SK-N-SH (cell line): ENCODE measurements around the gene PARP8. TPM values are rescaled to one million over a fixed set of nuclear protein-coding genes. Genes with fewer than 3 reads are reported as not detected.
"Not testable (repeated sequence)": the region's sequence is repeated elsewhere in the genome, so short reads cannot be mapped to it uniquely, and the experiment has no call there.

Experiments used
- CTCF ChIA-PET: fragments of 300-600, 350-600 bp; formaldehyde crosslinking; extraction: SDS; loops from one replicate; lab custom pipeline; 2021; lab: Yijun Ruan, JAX
- POLR2A ChIA-PET: fragments of 350-600 bp; sonication (Branson Sonifier 250); formaldehyde crosslinking; extraction: SDS; loops from one replicate; lab custom pipeline; 2020; ENCODE audit warnings: antibody characterized with exemption, inconsistent platforms; lab: Yijun Ruan, JAX
- DNase-seq: peaks from one replicate; pipeline ENCODE4 v3.0.0; 2012
- H2AFZ ChIP-seq: fragments of 200-600 bp; sonication (generic); 2 replicates; pipeline ENCODE4 v1.8.1; 2016; ENCODE audit warnings: antibody characterized with exemption, mild to moderate bottlenecking, low read depth
- H3F3A ChIP-seq: fragments of 200-600 bp; sonication (generic); replicated peaks from 2 replicates; pipeline ENCODE3; 2016; ENCODE audit warnings: antibody characterized with exemption, mild to moderate bottlenecking; ENCODE audit not compliant: insufficient read depth
- H3K27ac ChIP-seq, 2 experiments: fragments of 200-500 bp in 1 of 2; fragments of 200-600 bp in 1 of 2; sonication (Bioruptor generic) in 1 of 2; sonication (generic), shearing (Covaris generic) in 1 of 2; 2 replicates each; pipeline versions ENCODE4 v1.5.1 to v1.6.1; 2014 to 2016; ENCODE audit warnings: low read depth in 2 of 2, inconsistent platforms in 1 of 2, low read length in 1 of 2, mild to moderate bottlenecking in 1 of 2, mixed read lengths in 1 of 2
- H3K27me3 ChIP-seq: fragments of 200-600 bp; sonication (generic), shearing (Covaris generic); 2 replicates; pipeline ENCODE4 v1.6.1; 2016; ENCODE audit warnings: mixed run types; ENCODE audit not compliant: insufficient read depth
- H3K36me3 ChIP-seq, 2 experiments: fragments of 200-500 bp in 1 of 2; fragments of 200-600 bp in 1 of 2; sonication (Bioruptor generic) in 1 of 2; sonication (generic) in 1 of 2; replicated peaks in 1 of 2; 2 replicates each; pipeline versions ENCODE3 to v1.5.1; 2014 to 2016; ENCODE audit warnings: low read length in 1 of 2, mild to moderate bottlenecking in 1 of 2; ENCODE audit not compliant: insufficient read depth in 2 of 2, control insufficient read depth in 1 of 2
- H3K4me1 ChIP-seq, 2 experiments: fragments of 200-500 bp in 1 of 2; fragments of 200-600 bp in 1 of 2; sonication (Bioruptor generic) in 1 of 2; sonication (generic), shearing (Covaris generic) in 1 of 2; 2 replicates each; pipeline versions ENCODE4 v1.5.1 to v1.6.1; 2014 to 2016; ENCODE audit warnings: low read depth in 1 of 2, low read length in 1 of 2, mixed run types in 1 of 2; ENCODE audit not compliant: insufficient read depth in 2 of 2, control insufficient read depth in 1 of 2
- H3K4me2 ChIP-seq: fragments of 200-600 bp; sonication (generic), shearing (Covaris generic); 2 replicates; pipeline ENCODE4 v1.6.1; 2017; ENCODE audit warnings: mixed run types
- H3K4me3 ChIP-seq, 2 experiments: fragments of 200-500 bp in 1 of 2; fragments of 200-600 bp in 1 of 2; sonication (Bioruptor generic) in 1 of 2; sonication (generic), shearing (Covaris generic) in 1 of 2; 2 replicates each; pipeline versions ENCODE4 v1.5.1 to v1.8.1; 2014 to 2016; ENCODE audit warnings: low read depth in 2 of 2, inconsistent platforms in 1 of 2, low read length in 1 of 2, mild to moderate bottlenecking in 1 of 2, mixed read lengths in 1 of 2, moderate library complexity in 1 of 2
- H3K79me2 ChIP-seq: fragments of 200-600 bp; sonication (generic); 2 replicates; pipeline ENCODE4 v1.8.1; 2017; ENCODE audit warnings: mild to moderate bottlenecking; ENCODE audit not compliant: insufficient read depth
- H3K9ac ChIP-seq: fragments of 200-600 bp; sonication (generic); 2 replicates; pipeline ENCODE4 v1.6.1; 2017; ENCODE audit warnings: mixed run types
- H3K9me2 ChIP-seq: fragments of 200-600 bp; sonication (generic); 2 replicates; pipeline ENCODE4 v1.6.1; 2017; ENCODE audit warnings: mixed run types
- H3K9me3 ChIP-seq: fragments of 200-600 bp; sonication (generic); 2 replicates; pipeline ENCODE4 v1.6.1; 2017; ENCODE audit warnings: mixed run types, mild to moderate bottlenecking, moderate library complexity
- H4K20me1 ChIP-seq: fragments of 200-600 bp; sonication (generic); 2 replicates; pipeline ENCODE4 v1.6.1; 2017; ENCODE audit warnings: mild to moderate bottlenecking, mixed run types; ENCODE audit not compliant: insufficient read depth
- EP300 ChIP-seq, 2 experiments: IDR thresholded peaks; 2 replicates each; pipeline versions ENCODE4 v1.4.0 to v1.6.1; 2012; ENCODE audit warnings: borderline replicate concordance in 1 of 2, low read depth in 1 of 2, low read length in 1 of 2
- FOSL2 ChIP-seq: IDR thresholded peaks from 2 replicates; pipeline ENCODE4 v1.4.0; 2012; ENCODE audit warnings: low read depth, mild to moderate bottlenecking, moderate library complexity, borderline replicate concordance
- FOXJ3 ChIP-seq: sonication (generic); formaldehyde crosslinking; IDR thresholded peaks from 2 replicates; pipeline ENCODE4 v1.5.1; 2020; ENCODE audit warnings: mild to moderate bottlenecking, missing genetic modification reagents
- FOXM1 ChIP-seq: IDR thresholded peaks from 2 replicates; pipeline ENCODE4 v1.4.0; 2012; ENCODE audit warnings: low read depth, mild to moderate bottlenecking
- GATA2 ChIP-seq: sonication (generic); formaldehyde crosslinking; IDR thresholded peaks from 2 replicates; pipeline ENCODE4 v1.5.0; 2020; ENCODE audit warnings: mild to moderate bottlenecking, missing genetic modification reagents
- MEF2A ChIP-seq: IDR thresholded peaks from 2 replicates; pipeline ENCODE4 v1.4.0; 2012; ENCODE audit warnings: low read depth, borderline replicate concordance
- NRF1 ChIP-seq: IDR thresholded peaks from 2 replicates; pipeline ENCODE4 v1.6.1; 2012; ENCODE audit warnings: low read depth, mild to moderate bottlenecking, low read length
- PBX3 ChIP-seq: IDR thresholded peaks from 2 replicates; pipeline ENCODE4; 2012
- POLR2AphosphoS5 ChIP-seq: IDR thresholded peaks from 2 replicates; pipeline ENCODE4 v1.6.1; 2012; ENCODE audit warnings: low read depth, low read length
- REST ChIP-seq: IDR thresholded peaks from 2 replicates; pipeline ENCODE4 v1.6.1; 2012; ENCODE audit warnings: mild to moderate bottlenecking, low read depth, low read length, moderate library complexity
- RXRA ChIP-seq: IDR thresholded peaks from 2 replicates; pipeline ENCODE4 v1.4.0; 2012; ENCODE audit warnings: low read depth, mild to moderate bottlenecking, borderline replicate concordance
- SMC3 ChIP-seq: IDR thresholded peaks from 2 replicates; pipeline ENCODE4 v1.6.1; 2012; ENCODE audit warnings: low read depth, low read length, improper control_type of control experiment
- TAF1 ChIP-seq: IDR thresholded peaks from 2 replicates; pipeline ENCODE4 v1.6.1; 2012; ENCODE audit warnings: low read depth, mild to moderate bottlenecking, low read length, moderate library complexity, borderline replicate concordance
- TCF12 ChIP-seq: IDR thresholded peaks from 2 replicates; pipeline ENCODE4 v1.4.0; 2012
- TEAD4 ChIP-seq: IDR thresholded peaks from 2 replicates; pipeline ENCODE4 v1.4.0; 2012; ENCODE audit warnings: mild to moderate bottlenecking, borderline replicate concordance; ENCODE audit not compliant: insufficient read depth
- USF1 ChIP-seq: IDR thresholded peaks from 2 replicates; pipeline ENCODE4 v1.4.0; 2012; ENCODE audit warnings: low read depth, borderline replicate concordance
- YY1 ChIP-seq: IDR thresholded peaks from 2 replicates; pipeline ENCODE4 v1.4.0; 2012; ENCODE audit warnings: low read depth, mild to moderate bottlenecking
- ZBTB33 ChIP-seq: IDR thresholded peaks from 2 replicates; pipeline ENCODE4 v1.4.0; 2012; ENCODE audit warnings: low read depth, borderline replicate concordance
- WGBS: methylation state at CpG from one replicate; pipeline ENCODE4 v1.1.6; 2017; ENCODE audit warnings: low lambda C conversion rate; 5-methylcytosine and 5-hydroxymethylcytosine counted together
- polyA plus RNA-seq, 3 experiments: library from polyadenylated mRNA; depleted of rRNA; stranded (reverse); fragments of >200 nt; gene quantifications; 2 replicates each; pipeline ENCODE4 v1.2.3, GENCODE V29; 2012

PARP8 gene
- polyA plus RNA-seq, 1 of the 3 experiments (the other 2 are of a cell fraction): 6.2 TPM

GRCh38 chr5:50808406-50808805 is 142.0 kb downstream of the PARP8 start (continued):
- TF ChIP-seq REST (no peak), EP300 (IDR thresholded peaks at IDR 0.05; ENCODE audit: borderline replicate concordance in 1 of 2, low read depth in 1 of 2, low read length in 1 of 2) (no peak)

- H3F3A ChIP-seq, H3K4me1 ChIP-seq, H3K27ac ChIP-seq, H3K27me3 ChIP-seq, H2AFZ ChIP-seq, H3K4me2 ChIP-seq, POLR2A ChIA-PET, H3K4me3 ChIP-seq, CTCF ChIA-PET, H3K9ac ChIP-seq, H3K36me3 ChIP-seq, DNase-seq, H3K9me3 ChIP-seq, H3K9me2 ChIP-seq, H3K79me2 ChIP-seq, H4K20me1 ChIP-seq: not testable (repeated sequence)
- WGBS: 91% methylated on average over 6 of the region's 6 CpGs
These were observed 145.3 kb downstream of the PARP8 start for GRCh38 chr5:50811746-50812145.

GRCh38 chr5:50813691-50814090 is 147.3 kb downstream of the PARP8 start:
- Histone ChIP-seq H3K4me2 (no peak overlapping the region), H3K36me3 (peaks cover 6 to 12% of the 10 kb centered on the region in 2 experiments), H3F3A (no peaks in the 10 kb centered on the region), H3K4me3 (no peak overlapping the region), H3K27ac (no peak overlapping the region), H4K20me1 (no peaks in the 10 kb centered on the region), H3K9me2 (no peaks in the 10 kb centered on the region), H3K9ac (no peak overlapping the region), H3K4me1 (peaks cover 0 to 2% of the 10 kb centered on the region in 2 experiments; a peak in 1 of 4 replicates), H2AFZ (no peak overlapping the region), H3K9me3 (no peaks in the 10 kb centered on the region), H3K27me3 (no peaks in the 10 kb centered on the region), H3K79me2 (no peaks in the 10 kb centered on the region)
- CTCF ChIA-PET: no interaction called here
- 89% methylated on average over 3 of the region's 3 CpGs for WGBS
- POLR2A ChIA-PET: no interaction called here
- TF ChIP-seq TCF12: no peak
- TF ChIP-seq GATA2 (CRISPR knock-in tag): no peak
- TF ChIP-seq TAF1: no peak
- TF ChIP-seq ZBTB33: no peak
- TF ChIP-seq TEAD4: no peak
- TF ChIP-seq USF1: no peak
- no peak for TF ChIP-seq RXRA
- TF ChIP-seq FOXM1: no peak
- no peak for TF ChIP-seq FOXJ3
- TF ChIP-seq SMC3: no peak
- no peak for TF ChIP-seq PBX3
- TF ChIP-seq NRF1: no peak
- TF ChIP-seq YY1: no peak
- no peak for TF ChIP-seq FOSL2
- no peak for TF ChIP-seq POLR2AphosphoS5
- TF ChIP-seq MEF2A: no peak
- no peak for DNase-seq
